Testis (tissue), 2 donors: Measurements from ENCODE around the gene SENP1.

Source experiments
- CTCF ChIP-seq, 3 experiments: fragments of 450-650 bp in 2 of 3; fragments of 200-600 bp in 1 of 3; sonication (generic) in 1 of 3; IDR thresholded peaks; one replicate each; pipeline ENCODE4 v1.5.1; 2016 to 2019; ENCODE audit warnings: antibody characterized with exemption in 3 of 3, mild to moderate bottlenecking in 2 of 3, moderate library complexity in 1 of 3
- POLR2A ChIP-seq: fragments of 450-650 bp; IDR thresholded peaks from one replicate; pipeline ENCODE4 v1.6.1; 2017; ENCODE audit warnings: antibody characterized with exemption, mild to moderate bottlenecking, moderate library complexity

DNA sequence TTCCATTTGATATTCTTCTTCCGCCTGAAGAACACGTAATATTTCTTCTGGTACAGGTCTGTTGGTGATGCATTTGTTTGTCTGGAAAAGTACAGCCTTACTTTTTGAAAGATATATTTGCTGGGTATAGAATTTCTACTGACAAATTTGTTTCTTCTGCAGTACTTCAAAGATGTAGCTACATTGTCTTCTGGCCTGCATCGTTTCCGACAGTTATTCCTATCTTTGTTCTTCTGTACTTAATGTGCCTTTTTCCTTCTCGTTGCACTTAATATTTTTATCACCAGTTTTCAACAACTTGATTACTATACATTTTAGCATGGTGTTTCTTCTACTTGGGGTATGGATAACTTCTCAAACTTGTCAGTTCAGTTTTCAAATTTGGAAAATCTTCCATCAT is 47.1 kb downstream of the SENP1 start:
- TF ChIP-seq CTCF (IDR thresholded peaks at IDR 0.05) (no peak), POLR2A (no peak)
